SU-DHL-6 (cell line): ENCODE measurements around the gene CAB39.

ENCODE experiments used
- H2AFZ ChIP-seq: fragments of 200-600 bp; sonication (generic); 2 replicates; pipeline ENCODE4 v1.6.1; 2014; ENCODE audit warnings: low read depth, mild to moderate bottlenecking, moderate library complexity, mixed read lengths, antibody characterized with exemption, low read length; ENCODE audit not compliant: severe bottlenecking
- H3F3A ChIP-seq: fragments of 200-600 bp; shearing (Covaris generic); 2 replicates; pipeline ENCODE4 v1.6.0; 2016; ENCODE audit warnings: antibody characterized with exemption, mild to moderate bottlenecking; ENCODE audit not compliant: insufficient read depth
- H3K27ac ChIP-seq: fragments of 200-600 bp; sonication (generic); 2 replicates; pipeline ENCODE4 v1.5.1; 2016; ENCODE audit warnings: low read depth, mild to moderate bottlenecking, low read length, moderate library complexity, mixed read lengths
- H3K27me3 ChIP-seq: fragments of 200-600 bp; sonication (generic), shearing (Covaris generic); 2 replicates; pipeline ENCODE4 v1.6.0; 2014; ENCODE audit warnings: mild to moderate bottlenecking, low read length
- H3K36me3 ChIP-seq: fragments of 200-600 bp; sonication (generic); 2 replicates; pipeline ENCODE4 v1.6.1; 2014; ENCODE audit warnings: mild to moderate bottlenecking, low read length, mixed read lengths
- H3K4me2 ChIP-seq: fragments of 300-600, 200-600 bp; shearing (Covaris generic), sonication (generic); 2 replicates; pipeline ENCODE4 v1.6.0; 2014; ENCODE audit warnings: low read length, low read depth, mild to moderate bottlenecking; ENCODE audit not compliant: poor library complexity, severe bottlenecking
- H3K4me3 ChIP-seq: fragments of 200-600 bp; sonication (generic); 2 replicates; pipeline ENCODE4 v1.5.1; 2014; ENCODE audit warnings: antibody characterized with exemption, low read length, mild to moderate bottlenecking, mixed read lengths; ENCODE audit not compliant: insufficient read depth, poor library complexity, severe bottlenecking
- H3K79me2 ChIP-seq: fragments of 200-600 bp; sonication (generic); 2 replicates; pipeline ENCODE4 v1.6.1; 2014; ENCODE audit warnings: mild to moderate bottlenecking, low read length, moderate library complexity; ENCODE audit not compliant: insufficient read depth
- H3K9ac ChIP-seq: fragments of 200-600 bp; sonication (generic); 2 replicates; pipeline ENCODE4 v1.7.0; 2014; ENCODE audit warnings: mild to moderate bottlenecking, low read length
- H3K9me2 ChIP-seq: fragments of 200-600 bp; sonication (generic); replicated peaks from 2 replicates; pipeline ENCODE4 v1.6.1; 2014; ENCODE audit warnings: low read length; ENCODE audit not compliant: insufficient read depth
- H3K9me3 ChIP-seq: fragments of 200-600 bp; sonication (generic); 2 replicates; pipeline ENCODE4 v1.6.1; 2014; ENCODE audit warnings: low read length, mixed read lengths; ENCODE audit not compliant: insufficient read depth
- H4K20me1 ChIP-seq: fragments of 200-600 bp; sonication (generic); 2 replicates; pipeline ENCODE4 v1.6.1; 2014; ENCODE audit warnings: low read depth, mild to moderate bottlenecking, antibody characterized with exemption, low read length, moderate library complexity, mixed read lengths
- CTCF ChIP-seq: fragments of 200-600 bp; sonication (generic); IDR thresholded peaks from one replicate; pipeline ENCODE4 v1.5.1; 2017; ENCODE audit warnings: antibody characterized with exemption, mild to moderate bottlenecking, low read length, moderate library complexity; ENCODE audit not compliant: insufficient read depth, poor library complexity, severe bottlenecking
- EZH2phosphoT487 ChIP-seq: fragments of 200-600 bp; sonication (generic), shearing (Covaris generic); conservative IDR thresholded peaks from 2 replicates; pipeline ENCODE4 v1.6.1; 2018; ENCODE audit warnings: mild to moderate bottlenecking, antibody characterized with exemption, low read length, moderate library complexity, mixed read lengths

Gene CAB39

GRCh38 chr2:230751062-230751461 lies 38.4 kb downstream of the CAB39 start:
- Histone ChIP-seq H3K79me2 (peaks cover 91% of the 10 kb centered on the region), H3F3A (no peaks in the 10 kb centered on the region), H3K4me3 (no peak overlapping the region), H3K4me2 (no peak overlapping the region), H3K36me3 (peaks cover 7% of the 10 kb centered on the region), H3K9ac (no peak overlapping the region), H3K27ac (no peak overlapping the region), H3K27me3 (no peaks in the 10 kb centered on the region), H4K20me1 (peaks cover 8% of the 10 kb centered on the region; the same call in 1 of the 2 replicates), H3K9me3 (no peaks in the 10 kb centered on the region), H3K9me2 (no peaks in the 10 kb centered on the region), H2AFZ (no peak overlapping the region)
- TF ChIP-seq CTCF = no peak
- TF ChIP-seq EZH2phosphoT487 = no peak

- TF ChIP-seq EZH2phosphoT487 (no peak), CTCF (no peak)
Measured at GRCh38 chr2:230754200-230754599, 41.6 kb downstream of the CAB39 start.

GRCh38 chr2:230757476-230757875 lies 44.8 kb downstream of the CAB39 start:
- Histone ChIP-seq H3K9ac (no peak overlapping the region), H3K27ac (no peak overlapping the region), H4K20me1 (no peaks in the 10 kb centered on the region)

More at GRCh38 chr2:230754200-230754599, 41.6 kb downstream of the CAB39 start:
- no peak overlapping the region for H3K9ac ChIP-seq
- H3K9me2 ChIP-seq = no peaks in the 10 kb centered on the region
- H4K20me1 ChIP-seq = peaks cover 8% of the 10 kb centered on the region; the same call in 1 of the 2 replicates
- H3K27me3 ChIP-seq = no peaks in the 10 kb centered on the region
- H3F3A ChIP-seq = no peaks in the 10 kb centered on the region
- no peak overlapping the region for H3K27ac ChIP-seq
- peaks cover 94% of the 10 kb centered on the region for H3K79me2 ChIP-seq
- H3K36me3 ChIP-seq = peaks cover 7% of the 10 kb centered on the region
- no peak overlapping the region for H3K4me3 ChIP-seq
- no peaks in the 10 kb centered on the region for H3K9me3 ChIP-seq
- H2AFZ ChIP-seq = no peak overlapping the region
- no peak overlapping the region for H3K4me2 ChIP-seq

GRCh38 chr2:230758566-230759480 lies 46.2 kb downstream of the CAB39 start:
- Histone ChIP-seq H2AFZ (no peak overlapping the region), H3K27me3 (no peaks in the 10 kb centered on the region), H3K9me2 (no peaks in the 10 kb centered on the region), H3K9ac (no peak overlapping the region), H3K79me2 (peaks cover 57% of the 10 kb centered on the region), H3K4me3 (no peak overlapping the region), H3K4me2 (no peak overlapping the region), H3K27ac (no peak overlapping the region), H3K36me3 (peaks cover 12% of the 10 kb centered on the region; the same call in 1 of the 2 replicates), H4K20me1 (no peaks in the 10 kb centered on the region), H3F3A (no peaks in the 10 kb centered on the region; the same call in 1 of the 2 replicates), H3K9me3 (no peaks in the 10 kb centered on the region)
- TF ChIP-seq EZH2phosphoT487 (no peak), CTCF (no peak)

More at GRCh38 chr2:230757476-230757875, 44.8 kb downstream of the CAB39 start:
- no peaks in the 10 kb centered on the region; the same call in 1 of the 2 replicates for H3F3A ChIP-seq
- no peak overlapping the region for H2AFZ ChIP-seq
- peaks cover 6% of the 10 kb centered on the region; the same call in 1 of the 2 replicates for H3K36me3 ChIP-seq
- H3K4me2 ChIP-seq = no peak overlapping the region
- H3K79me2 ChIP-seq = peaks cover 69% of the 10 kb centered on the region
- H3K9me3 ChIP-seq = no peaks in the 10 kb centered on the region
- TF ChIP-seq EZH2phosphoT487 = no peak
- no peaks in the 10 kb centered on the region for H3K9me2 ChIP-seq
- no peak overlapping the region for H3K4me3 ChIP-seq
- no peaks in the 10 kb centered on the region for H3K27me3 ChIP-seq
